ENCODE data around the gene FGFRL1.
"Not testable (repeated sequence)": the region's sequence is repeated elsewhere in the genome, so short reads cannot be mapped to it uniquely, and the experiment has no call there.

Gene FGFRL1

DNA sequence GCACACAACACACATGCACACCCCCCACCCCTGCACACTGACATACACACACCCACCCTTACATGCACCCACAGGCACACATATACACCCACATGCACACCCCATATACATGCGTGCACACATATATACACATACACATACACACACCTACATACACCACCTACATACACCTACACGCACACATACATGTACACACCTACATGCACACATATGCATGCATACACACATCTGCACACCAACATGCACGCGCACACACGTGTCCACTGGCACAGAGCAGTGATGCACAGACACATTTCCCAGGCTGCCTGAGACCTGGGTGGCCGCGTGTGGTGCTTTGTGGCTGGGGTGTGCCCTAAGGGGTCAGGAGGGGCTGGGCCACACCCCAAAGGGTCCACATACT, 31.7 kb downstream of the FGFRL1 start:
- H3K4me3 Mint-ChIP-seq, result no peak overlapping the region
- peaks cover 2% of the 10 kb centered on the region for H3K9me3 Mint-ChIP-seq
- no peak for ATAC-seq
- no peaks in the 10 kb centered on the region for H3K4me1 Mint-ChIP-seq
- no peak overlapping the region for H3K27ac Mint-ChIP-seq
- H3K27me3 Mint-ChIP-seq, result peaks cover 51% of the 10 kb centered on the region
- no peaks in the 10 kb centered on the region for H3K36me3 Mint-ChIP-seq

DNA sequence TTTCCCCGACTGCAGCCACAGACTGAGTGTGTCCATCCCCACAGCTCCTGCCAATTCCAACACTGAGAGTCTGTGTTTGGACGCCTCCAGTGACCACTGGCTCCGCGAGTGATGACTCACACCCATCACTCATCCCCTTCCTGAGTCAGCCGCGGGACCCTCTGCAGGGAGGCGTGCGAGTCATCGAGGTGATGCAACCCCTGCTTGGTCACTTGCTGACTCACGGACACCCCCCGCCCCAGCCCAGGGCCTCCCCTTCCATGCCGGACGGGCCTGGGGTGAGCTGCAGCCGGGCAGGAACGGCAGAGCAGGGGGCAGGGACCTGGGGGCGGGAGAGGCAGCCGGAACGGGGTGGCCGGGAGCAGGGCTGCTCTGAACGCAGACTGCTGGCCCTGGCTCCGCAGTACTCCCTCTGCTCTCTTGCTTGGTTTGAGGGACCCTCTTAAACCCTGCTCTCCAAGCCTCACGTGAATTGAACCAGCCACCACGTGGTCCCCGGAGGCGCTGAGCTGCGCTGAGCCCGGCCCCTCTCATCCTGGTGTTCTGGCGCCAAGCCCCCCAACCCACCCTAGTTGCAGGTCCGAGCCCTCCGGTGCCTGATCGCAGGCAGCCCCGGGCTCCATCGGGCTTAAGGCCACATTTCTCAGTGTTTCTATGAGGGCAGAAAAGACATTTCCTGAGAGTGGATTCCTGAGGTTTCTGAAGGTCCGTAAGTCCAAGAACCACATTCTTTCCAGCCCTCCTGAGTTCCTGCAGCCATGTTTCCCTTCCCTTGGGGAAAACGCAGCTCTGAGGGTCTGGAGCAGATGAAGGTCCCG, 32.4 kb downstream of the FGFRL1 start:
- no peak overlapping the region for H3K4me3 Mint-ChIP-seq
- no peak for ATAC-seq

DNA sequence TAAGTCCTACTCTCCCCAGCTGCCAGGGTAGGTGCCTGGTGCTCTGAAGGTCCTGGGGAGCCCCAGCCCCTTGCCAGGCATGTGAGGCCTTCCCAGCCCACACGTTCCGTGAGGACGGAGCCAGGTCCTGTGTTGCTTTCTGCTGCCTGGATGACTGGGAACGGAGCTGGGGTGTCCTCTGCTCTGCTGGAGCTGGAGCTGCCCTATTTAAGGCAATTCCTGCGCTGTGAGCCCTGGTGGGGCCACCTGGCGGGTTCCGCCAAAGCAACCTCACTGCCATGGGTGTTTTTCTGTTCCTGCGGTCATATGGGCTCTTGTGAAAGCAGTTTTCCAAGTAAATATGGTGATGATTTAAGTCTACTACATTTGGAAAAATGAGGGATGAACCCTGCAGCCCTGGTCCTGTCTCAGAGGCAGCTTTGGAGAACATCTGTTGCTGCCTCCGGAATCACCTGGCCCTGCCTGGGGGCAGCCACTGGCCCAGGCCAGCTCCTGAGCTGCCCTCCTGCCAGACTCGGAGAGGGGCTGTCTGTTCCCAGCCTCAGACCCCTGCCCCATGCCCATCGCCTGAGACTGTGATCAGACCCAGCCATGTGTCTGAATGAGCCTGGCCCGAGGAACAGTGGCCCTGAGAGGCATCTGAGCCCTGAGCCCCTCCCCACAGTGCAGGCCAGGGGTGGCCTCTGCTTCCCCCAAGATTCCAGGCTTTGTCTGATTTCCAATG, 33.2 kb downstream of the FGFRL1 start:
- Mint-ChIP-seq H3K9me3 (peaks cover 2% of the 10 kb centered on the region), H3K4me1 (peaks cover 12% of the 10 kb centered on the region), H3K4me3 (no peak overlapping the region), H3K36me3 (no peaks in the 10 kb centered on the region), H3K27me3 (peaks cover 66% of the 10 kb centered on the region), H3K27ac (no peak overlapping the region)
- ATAC-seq, result no peak

More for the DNA sequence above, 32.4 kb downstream of the FGFRL1 start:
- Mint-ChIP-seq H3K36me3 (no peaks in the 10 kb centered on the region), H3K4me1 (peaks cover 6% of the 10 kb centered on the region), H3K27ac (no peak overlapping the region), H3K9me3 (peaks cover 2% of the 10 kb centered on the region), H3K27me3 (peaks cover 58% of the 10 kb centered on the region)

DNA sequence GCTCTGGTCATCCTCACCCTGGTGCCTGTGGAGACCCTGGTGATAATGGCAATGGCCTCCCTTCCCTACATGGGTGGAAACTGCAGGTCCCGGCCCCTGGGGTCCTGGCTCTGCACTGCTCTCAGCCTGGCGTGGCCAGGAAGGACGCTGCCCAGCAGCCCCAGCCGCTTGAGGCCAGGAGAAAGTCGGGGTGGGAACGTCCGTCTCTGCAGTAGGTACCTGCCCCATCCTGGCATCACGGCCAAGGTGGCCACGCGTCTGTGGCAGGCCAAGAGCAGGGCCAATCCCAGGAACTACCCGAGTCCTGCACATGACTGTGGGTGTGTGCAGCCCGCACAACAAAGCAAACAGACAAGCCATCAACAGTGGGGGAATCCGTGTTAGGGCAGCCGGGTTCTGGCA, 33.8 kb downstream of the FGFRL1 start:
- ATAC-seq, result no peak
- Mint-ChIP-seq H3K4me1 (peaks cover 12% of the 10 kb centered on the region), H3K27ac (no peak overlapping the region), H3K9me3 (peaks cover 2% of the 10 kb centered on the region), H3K27me3 (peaks cover 71% of the 10 kb centered on the region), H3K4me3 (no peak overlapping the region), H3K36me3 (no peaks in the 10 kb centered on the region)

DNA sequence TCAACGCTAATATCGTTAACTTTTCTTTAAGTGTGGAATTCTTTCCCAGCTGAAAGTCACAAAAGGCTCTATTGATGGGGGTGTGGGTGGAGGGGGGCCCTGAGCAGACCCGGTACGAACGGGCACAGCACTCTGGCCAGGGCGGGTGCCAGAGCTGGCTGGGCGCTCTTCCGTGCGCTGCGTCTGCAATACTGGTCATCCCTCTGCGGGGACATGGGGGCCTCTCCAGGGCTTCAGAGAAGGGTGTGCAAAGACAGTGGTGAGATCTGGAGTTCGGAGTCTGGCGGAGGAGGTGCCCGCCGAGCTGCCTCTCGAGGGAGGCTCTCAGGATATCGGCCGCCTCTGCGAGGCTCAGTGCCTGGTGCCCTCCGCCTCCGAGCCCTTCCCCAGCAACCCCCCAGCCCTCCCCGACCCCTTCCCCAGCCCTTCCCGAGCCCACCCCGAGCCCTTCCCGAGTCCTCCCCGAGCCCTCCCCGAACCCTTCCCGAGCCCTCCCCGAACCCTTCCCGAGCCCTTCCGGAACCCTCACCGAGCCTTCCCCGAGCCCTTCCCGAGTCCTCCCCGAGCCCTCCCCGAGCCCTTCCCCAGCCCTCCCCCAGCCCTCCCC, 34.3 kb downstream of the FGFRL1 start:
- peaks cover 2% of the 10 kb centered on the region for H3K9me3 Mint-ChIP-seq
- ATAC-seq, result no peak
- H3K27ac Mint-ChIP-seq, result no peak overlapping the region
- H3K4me3 Mint-ChIP-seq, result no peak overlapping the region
- H3K27me3 Mint-ChIP-seq, result peaks cover 75% of the 10 kb centered on the region
- peaks cover 12% of the 10 kb centered on the region for H3K4me1 Mint-ChIP-seq
- H3K36me3 Mint-ChIP-seq, result no peaks in the 10 kb centered on the region

DNA sequence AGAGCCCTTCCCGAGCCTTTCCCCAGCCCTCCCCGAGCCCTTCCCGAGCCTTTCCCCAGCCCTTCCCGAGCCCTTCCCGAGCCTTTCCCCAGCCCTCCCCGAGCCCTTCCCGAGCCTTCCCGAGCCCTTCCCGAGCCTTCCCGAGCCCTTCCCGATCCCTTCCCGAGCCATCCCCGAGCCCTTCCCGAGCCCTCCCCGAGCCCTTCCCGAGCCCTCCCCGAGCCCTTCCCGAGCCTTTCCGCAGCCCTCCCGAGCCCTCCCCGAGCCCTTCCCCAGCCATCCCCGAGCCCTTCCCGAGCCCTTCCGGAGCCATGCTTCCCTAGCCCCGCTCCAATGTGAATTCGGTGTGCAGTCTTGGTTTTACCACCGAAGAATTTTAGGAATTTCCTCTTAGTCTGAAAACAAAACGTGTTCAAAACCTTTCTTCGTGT, 35.2 kb downstream of the FGFRL1 start:
- not testable (repeated sequence) for H3K27ac Mint-ChIP-seq, ATAC-seq, H3K36me3 Mint-ChIP-seq, H3K4me3 Mint-ChIP-seq, H3K9me3 Mint-ChIP-seq
- Mint-ChIP-seq H3K4me1 (peaks cover 12% of the 10 kb centered on the region), H3K27me3 (peaks cover 75% of the 10 kb centered on the region)

DNA sequence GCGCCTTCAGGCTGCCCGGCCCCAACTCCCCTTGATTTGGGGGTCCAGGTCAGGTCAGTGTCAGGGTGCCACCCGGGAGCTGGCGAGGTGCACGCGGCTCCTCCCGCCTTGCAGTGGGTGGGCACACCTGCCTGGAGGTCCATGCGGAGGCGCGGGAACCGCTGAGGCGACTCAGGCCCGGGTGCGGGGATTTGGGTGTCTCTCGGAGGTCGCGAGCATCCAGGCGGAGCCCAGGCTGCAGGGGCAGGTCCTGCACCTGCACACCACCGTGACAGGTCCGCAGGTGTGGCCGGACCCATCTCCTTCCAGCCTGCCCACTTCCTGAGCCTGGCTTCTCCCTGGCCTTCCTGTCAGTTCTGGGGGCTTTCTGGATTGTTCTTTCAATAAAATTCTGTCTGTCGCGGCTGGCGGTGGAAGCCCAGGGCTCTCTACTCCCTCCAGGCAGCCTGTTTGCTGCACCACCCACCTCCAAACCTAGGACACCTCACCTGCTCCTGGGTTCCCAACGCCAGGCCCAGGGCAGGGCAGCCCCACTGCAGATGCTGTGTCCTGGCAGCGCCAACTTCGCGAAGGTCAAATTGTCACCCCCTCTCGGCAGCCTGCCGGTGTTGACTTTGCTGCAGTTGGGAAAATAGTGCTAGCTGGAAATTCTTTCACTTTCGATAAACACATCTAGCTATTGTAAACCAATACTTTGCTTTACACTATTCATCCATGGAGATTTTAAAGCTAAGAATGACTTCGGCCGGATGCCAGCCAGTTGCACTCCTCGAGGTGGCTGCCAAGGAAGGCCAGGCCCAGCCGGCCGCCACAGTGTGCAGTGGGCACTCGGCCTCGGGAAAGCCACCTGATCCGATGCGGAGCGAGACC, 35.9 kb downstream of the FGFRL1 start:
- Mint-ChIP-seq H3K9me3 (peaks cover 8% of the 10 kb centered on the region), H3K4me1 (peaks cover 12% of the 10 kb centered on the region), H3K27me3 (peaks cover 75% of the 10 kb centered on the region), H3K36me3 (no peaks in the 10 kb centered on the region), H3K4me3 (no peak overlapping the region), H3K27ac (no peak overlapping the region)
- ATAC-seq, result no peak

DNA sequence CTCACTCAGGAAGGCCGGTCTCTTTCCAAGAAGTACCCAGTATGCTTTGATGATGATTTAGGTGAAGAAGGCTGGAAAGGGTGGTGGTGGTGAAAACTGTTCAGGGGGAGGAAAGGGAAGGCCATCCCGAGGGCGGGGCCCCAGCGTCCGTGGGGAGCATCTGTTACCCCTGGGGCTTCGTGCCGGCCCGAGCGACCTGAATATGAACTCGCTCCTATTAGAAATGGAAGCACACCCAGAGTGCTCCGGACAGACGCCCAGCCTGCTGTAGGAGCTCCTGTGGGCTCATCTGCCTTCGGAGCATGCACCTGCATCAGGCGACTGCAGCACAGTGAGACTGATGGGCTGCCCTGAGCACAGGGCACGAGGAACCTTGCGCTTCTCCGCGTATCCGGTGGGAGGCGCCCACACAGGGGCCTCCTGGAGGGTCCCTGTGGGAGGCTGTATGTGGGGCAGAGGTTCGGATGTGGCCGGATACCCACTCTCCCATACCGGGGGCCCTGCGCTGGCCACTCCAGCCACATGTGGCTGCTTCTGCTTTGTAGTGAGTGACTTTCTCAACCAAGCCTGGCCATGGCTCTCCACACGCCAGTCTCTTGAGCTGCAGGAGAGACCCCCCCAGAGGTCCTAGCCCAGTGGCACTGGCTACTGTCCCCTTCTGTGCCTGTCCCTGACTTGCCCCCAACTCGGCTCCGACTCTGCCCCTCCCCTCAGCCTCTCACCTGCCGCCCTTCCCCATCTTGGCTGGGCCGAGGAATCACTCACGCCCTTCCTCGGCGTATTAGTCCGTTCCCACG, 36.7 kb downstream of the FGFRL1 start:
- Mint-ChIP-seq H3K27me3 (peaks cover 70% of the 10 kb centered on the region), H3K36me3 (no peaks in the 10 kb centered on the region), H3K9me3 (peaks cover 7% of the 10 kb centered on the region), H3K27ac (no peak overlapping the region), H3K4me3 (no peak overlapping the region), H3K4me1 (peaks cover 12% of the 10 kb centered on the region)
- no peak for ATAC-seq

DNA sequence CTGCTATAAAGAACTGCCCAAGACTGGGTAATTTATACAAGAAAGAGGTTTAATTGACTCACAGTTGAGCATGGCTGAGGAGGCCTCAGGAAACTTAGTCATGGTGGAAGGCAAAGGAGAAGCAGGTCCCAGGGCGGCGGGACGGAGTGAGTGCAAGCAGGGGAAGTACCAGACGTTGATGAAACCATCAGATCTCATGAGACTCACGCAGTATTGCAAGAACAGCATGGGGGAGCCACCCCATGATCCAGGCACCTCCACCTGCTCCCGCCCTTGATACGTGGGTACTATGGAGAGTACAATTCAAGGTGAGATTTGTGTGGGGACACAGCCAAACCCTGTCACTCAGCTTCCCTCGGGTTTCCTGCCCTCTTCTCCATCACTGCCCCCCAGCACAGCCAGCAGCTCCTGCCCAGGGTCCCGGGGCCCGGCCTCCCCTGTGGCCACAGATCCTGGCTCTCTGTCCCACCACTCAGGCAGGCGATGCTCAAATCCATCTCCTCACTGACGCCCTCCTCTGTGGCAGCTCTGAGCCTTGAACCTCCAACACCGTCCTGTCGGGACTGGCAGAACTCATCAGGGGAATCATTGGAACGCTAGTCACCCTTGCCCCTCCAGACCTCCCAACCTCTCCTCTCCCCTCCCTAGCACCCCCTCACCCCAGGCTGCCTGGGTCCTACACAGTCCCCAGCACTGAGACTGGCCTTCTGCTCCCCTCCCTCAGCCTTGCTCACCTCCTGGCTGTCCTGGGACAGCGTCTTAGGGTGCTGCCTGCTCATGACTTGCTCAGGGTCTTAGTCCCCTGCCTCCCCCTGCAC, 37.6 kb downstream of the FGFRL1 start:
- H3K4me3 Mint-ChIP-seq, result no peak overlapping the region

DNA sequence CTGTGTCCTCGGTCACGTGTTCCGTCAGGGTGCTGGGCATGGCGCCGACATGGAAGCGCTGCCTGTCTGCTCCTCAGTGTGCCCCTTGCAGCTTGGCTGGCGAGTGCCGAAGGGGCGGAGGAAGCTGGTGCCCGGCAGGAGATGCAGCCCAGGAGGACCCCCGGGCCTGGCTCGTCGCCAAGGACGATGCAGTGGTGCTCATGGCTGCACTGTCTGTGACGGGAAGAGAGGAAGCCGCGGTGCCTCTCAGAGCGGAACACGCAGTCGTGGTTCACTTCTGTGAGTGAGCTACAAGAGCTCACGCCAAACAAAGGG, 38.1 kb downstream of the FGFRL1 start:
- Mint-ChIP-seq H3K36me3 (no peaks in the 10 kb centered on the region), H3K9me3 (peaks cover 7% of the 10 kb centered on the region), H3K4me3 (no peak overlapping the region), H3K4me1 (peaks cover 12% of the 10 kb centered on the region), H3K27ac (no peak overlapping the region), H3K27me3 (peaks cover 56% of the 10 kb centered on the region)
- ATAC-seq, result no peak

More for the DNA sequence above, 37.6 kb downstream of the FGFRL1 start:
- peak; percentile 69 for ATAC-seq
- Mint-ChIP-seq H3K4me1 (peaks cover 12% of the 10 kb centered on the region), H3K36me3 (no peaks in the 10 kb centered on the region), H3K27me3 (peaks cover 62% of the 10 kb centered on the region), H3K27ac (no peak overlapping the region), H3K9me3 (peaks cover 7% of the 10 kb centered on the region)

DNA sequence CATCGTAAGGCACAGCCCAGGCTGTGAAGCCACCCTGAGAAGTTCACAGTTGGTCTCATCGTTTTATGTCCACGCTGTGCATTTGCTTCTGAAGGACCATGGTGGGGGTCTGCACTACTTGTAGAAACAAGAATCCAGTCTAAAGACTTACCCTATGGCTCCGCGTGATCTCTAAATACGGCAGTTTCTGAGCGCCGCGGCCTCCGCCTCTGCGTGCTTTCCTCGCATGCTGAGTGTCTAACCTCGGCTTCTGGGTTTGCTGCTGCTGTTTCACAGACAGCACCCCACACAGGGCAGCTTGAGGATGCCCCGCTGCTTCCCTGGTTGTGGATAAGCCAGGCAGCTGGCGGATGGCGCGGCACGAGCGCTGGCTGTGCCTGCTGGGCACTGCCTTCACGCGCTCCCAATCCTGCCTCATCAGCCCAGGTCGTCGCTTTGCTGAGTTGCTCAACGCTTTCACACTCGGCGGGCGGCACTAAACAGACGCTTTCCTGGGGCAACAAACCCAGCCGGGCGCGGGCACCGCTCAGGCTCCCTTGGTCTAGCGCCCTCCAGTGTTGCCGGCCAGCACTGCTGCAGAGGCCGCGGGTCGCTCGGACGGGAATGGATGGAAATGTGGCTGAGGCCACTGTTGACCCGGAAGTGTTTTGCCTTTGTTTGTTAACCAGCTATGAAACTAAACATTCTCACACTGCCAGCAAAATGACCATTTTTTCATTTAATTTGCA, 39.2 kb downstream of the FGFRL1 start:
- Mint-ChIP-seq H3K9me3 (peaks cover 7% of the 10 kb centered on the region), H3K4me3 (no peak overlapping the region), H3K27ac (no peak overlapping the region), H3K4me1 (peaks cover 16% of the 10 kb centered on the region), H3K27me3 (peaks cover 45% of the 10 kb centered on the region), H3K36me3 (no peaks in the 10 kb centered on the region)
- ATAC-seq, result no peak

DNA sequence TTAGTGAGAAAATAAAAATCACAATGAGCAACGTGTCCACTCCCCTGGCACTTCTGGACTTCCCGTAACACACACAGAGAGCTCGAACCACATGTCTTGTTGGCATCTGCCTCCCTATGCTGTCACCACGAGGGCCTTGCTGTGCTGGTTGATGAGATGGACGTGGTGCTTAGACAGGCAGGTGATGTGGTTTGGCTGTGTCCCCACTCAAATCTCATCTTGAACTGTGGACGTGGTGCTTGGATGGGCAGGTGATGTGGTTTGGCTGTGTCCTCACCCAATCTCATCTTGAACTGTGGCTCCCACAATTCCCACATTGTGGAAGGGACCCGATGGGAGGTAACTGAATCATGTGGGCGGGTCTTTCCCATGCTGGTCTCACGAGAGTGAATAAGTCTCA, 40.0 kb downstream of the FGFRL1 start:
- Mint-ChIP-seq H3K4me3 (no peak overlapping the region), H3K36me3 (peaks cover 4% of the 10 kb centered on the region), H3K4me1 (peaks cover 24% of the 10 kb centered on the region), H3K9me3 (peaks cover 7% of the 10 kb centered on the region), H3K27ac (no peak overlapping the region), H3K27me3 (peaks cover 41% of the 10 kb centered on the region)
- no peak for ATAC-seq

DNA sequence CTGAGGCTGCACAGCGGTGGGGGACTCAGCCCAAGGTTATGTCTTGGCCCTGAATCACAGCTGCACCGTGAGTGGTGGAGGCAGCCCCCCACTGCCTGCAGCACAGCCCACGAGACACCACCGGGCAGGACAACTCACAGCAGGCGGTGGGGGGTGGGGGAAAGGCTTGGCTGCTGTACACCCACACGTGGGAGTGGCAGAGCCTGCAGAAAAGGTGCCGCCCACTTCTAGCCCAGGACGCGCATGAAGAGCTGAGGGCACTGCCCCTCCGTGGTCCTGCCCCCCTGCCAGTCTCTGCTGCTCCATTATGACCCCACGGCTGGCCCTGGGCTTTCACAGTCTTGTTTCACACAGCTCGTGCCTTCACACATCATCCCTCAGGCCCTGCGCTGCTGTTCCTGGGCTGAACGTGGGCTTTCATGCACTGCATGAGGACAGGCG, 40.8 kb downstream of the FGFRL1 start:
- Mint-ChIP-seq H3K4me1 (peaks cover 25% of the 10 kb centered on the region), H3K36me3 (peaks cover 4% of the 10 kb centered on the region), H3K27me3 (peaks cover 33% of the 10 kb centered on the region), H3K9me3 (peaks cover 7% of the 10 kb centered on the region), H3K27ac (no peak overlapping the region), H3K4me3 (no peak overlapping the region)
- ATAC-seq, result no peak

Measured in stimulated activated memory B cell treated with anti-CD40 and anti-IgM and Interleukin-4, amounts not matched to agents 10 μg/mL and 1 μg/mL and 100 μg/mL, for 72 hours (primary cell).